NCI-H2227 treated with DMSO at 0.1 percent for 48 hours (cell line): ENCODE measurements around the gene SLC22A16.
"Not testable (repeated sequence)": the region's sequence is repeated elsewhere in the genome, so short reads cannot be mapped to it uniquely, and the experiment has no call there.

Source experiments
- DNase-seq: peaks from one replicate; lab custom pipeline; 2025; lab: John Stamatoyannopoulos, UW

The SLC22A16 gene

DNA sequence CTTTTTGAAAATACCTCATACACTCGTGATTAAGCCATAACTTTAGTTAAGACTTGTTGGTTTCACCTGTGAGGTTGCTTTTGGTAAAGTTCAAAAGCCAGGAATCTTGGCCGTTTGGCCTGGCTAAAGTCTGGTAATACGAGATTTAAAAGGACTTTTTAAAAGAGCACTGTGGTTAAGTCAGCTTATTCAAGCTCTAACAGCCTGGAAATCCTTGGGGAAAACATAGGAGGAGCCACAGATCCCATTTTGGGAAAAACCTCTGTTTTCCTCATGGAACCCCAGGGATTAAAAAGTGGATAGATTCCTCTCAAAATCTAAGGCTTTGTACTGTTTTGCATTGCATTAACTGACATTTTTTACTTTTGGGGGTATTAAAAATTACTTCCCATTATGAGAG is 13.7 kb upstream of the SLC22A16 start:
- DNase-seq: no peak

DNA sequence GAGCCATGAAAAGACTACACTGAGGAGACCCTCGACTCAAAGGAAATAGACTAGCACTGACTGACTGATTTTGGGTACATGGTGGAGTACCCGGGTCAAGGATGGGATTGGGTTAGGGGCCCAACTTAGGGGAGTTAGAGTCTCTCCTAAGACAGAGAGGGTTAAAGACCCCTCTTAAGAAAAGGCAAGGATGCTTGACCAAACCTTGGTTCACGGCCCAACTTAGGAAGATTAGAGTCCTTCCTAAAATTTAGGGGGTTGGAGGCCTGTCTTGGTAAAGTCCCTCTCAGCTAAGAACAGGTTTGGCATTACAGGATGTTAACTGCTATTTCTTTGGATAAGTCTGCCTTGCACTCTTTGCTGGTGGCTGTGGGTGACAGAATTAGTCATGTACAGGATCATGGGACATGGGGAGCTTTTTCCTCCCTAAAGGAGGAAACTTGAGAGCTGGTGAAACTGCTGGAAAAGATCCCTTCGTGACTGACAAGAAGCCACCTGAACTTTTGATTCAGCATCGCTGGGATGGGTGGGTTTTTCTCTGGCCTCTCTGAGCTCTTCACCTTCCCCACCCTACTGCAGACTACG is 12.3 kb upstream of the SLC22A16 start:
- no peak for DNase-seq

DNA sequence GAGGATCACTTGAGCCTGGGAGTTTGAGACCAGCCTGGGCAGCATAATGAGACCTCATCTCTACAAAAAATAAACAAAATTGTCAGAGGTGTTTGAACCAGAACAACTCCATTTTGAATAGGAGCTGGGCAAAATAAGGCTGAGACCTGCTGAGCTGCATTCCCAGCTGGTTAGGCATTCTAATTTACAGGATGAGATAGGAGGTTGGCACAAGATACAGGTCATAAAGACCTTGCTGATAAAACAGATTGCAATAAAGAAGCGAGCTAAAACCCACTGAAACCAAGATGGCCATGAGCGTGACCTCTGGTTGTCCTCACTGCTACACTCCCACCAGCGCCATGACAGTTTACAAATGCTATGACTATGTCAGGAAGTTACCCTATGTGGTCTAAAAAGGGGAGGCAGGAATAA is 11.6 kb upstream of the SLC22A16 start:
- DNase-seq: not testable (repeated sequence)

DNA sequence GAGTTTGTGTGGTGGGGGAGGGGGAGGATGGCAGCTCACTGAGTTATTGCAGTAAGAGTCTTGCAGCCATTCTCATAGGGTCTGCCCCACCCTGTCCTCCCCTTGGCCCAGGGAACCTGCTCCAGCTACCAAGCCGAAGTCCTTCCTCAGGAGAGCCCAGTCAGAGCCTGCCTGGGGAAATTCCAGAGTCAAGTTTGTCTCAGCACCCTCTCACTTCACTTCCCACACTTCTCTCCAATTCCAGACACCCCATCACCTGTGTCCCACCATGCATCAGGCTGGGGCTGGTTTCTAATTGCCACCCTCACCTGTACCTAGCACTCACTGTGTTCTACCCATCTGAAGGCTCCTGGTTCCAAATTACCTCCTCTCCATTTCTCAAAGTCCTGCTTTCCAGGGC is 10.3 kb upstream of the SLC22A16 start:
- no peak for DNase-seq

GRCh38 chr6:110485491-110485890 is 9.1 kb upstream of the SLC22A16 start:
- DNase-seq: no peak

DNA sequence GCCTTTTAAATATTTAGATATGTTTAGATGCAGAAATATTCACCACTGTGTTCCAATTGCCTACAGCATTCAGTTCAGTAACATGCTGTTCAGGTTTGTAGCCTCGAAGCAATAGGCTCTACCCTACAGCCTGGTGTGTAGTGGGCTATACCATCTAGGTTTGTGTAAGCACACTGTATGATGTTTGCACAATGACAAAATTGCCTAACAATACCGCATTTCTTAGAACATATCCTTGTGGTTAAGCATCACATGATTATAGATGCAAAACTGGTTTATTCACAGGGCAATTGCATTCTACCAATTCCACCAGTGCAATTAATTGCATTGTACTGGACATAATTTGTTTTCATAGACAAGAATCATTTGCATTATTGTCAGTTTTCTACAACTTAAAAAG is 7.9 kb upstream of the SLC22A16 start:
- no peak for DNase-seq

- DNase-seq: no peak
These were observed 6.5 kb upstream of the SLC22A16 start for GRCh38 chr6:110482774-110483400.

GRCh38 chr6:110481081-110481480 is 4.7 kb upstream of the SLC22A16 start:
- no peak for DNase-seq

DNA sequence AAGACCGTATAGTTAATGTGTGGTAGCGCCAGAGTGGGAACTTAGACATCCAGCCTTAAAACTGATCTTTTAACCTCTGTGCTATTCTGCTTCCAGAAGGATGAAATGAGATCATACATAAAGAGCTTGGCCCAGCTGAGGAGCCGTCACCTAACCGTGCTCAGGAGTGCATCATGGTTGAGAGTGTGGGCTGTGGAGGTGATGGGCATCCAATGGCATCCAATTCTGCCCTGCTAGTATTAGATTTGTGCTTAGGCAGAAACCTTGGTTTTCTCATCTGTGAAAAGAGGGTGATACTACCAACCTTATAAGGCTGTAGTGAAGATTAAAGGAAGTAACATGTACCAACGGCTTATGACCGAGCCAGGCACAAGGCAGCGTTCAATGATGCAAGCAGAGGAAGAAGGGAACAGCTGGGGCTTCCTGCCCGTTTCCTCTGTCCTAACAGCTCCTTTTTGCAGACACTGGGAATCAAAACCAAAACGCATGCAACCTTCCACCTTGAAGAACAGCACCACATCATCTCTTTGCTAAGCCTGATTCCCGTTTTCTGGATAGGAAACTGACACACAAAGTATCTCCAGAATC is 1.3 kb downstream of the SLC22A16 start:
- DNase-seq: no peak

- DNase-seq: no peak
These were observed 1.9 kb downstream of the SLC22A16 start for GRCh38 chr6:110474500-110474899.

GRCh38 chr6:110472739-110473138 is 3.7 kb downstream of the SLC22A16 start:
- DNase-seq: no peak

- DNase-seq: no peak
These were observed 4.6 kb downstream of the SLC22A16 start for GRCh38 chr6:110471726-110472365.

- no peak for DNase-seq
These were observed 7.7 kb downstream of the SLC22A16 start for GRCh38 chr6:110468731-110469130.

- no peak for DNase-seq
These were observed 8.8 kb downstream of the SLC22A16 start for GRCh38 chr6:110467566-110468140.

GRCh38 chr6:110462884-110463481 is 13.4 kb downstream of the SLC22A16 start:
- no peak for DNase-seq

DNA sequence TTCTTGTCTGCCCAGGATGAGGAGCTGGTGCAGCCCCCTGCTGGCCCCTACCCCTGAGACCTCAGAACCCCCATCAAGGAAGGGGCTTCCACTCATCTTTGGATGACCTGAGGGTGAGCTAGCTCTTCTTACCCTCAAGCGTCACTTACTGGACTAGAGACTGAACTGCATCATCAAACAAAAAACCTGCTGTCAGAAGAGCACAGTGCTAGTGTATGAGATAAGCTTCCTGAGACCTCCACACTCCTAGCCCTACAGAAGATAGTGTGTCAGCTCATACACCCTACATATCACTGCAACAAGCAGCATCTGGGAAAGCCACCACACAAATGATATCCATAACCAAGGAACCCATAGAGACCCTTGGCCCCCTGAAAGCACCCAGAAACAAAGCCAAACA is 15.0 kb downstream of the SLC22A16 start:
- DNase-seq: no peak

DNA sequence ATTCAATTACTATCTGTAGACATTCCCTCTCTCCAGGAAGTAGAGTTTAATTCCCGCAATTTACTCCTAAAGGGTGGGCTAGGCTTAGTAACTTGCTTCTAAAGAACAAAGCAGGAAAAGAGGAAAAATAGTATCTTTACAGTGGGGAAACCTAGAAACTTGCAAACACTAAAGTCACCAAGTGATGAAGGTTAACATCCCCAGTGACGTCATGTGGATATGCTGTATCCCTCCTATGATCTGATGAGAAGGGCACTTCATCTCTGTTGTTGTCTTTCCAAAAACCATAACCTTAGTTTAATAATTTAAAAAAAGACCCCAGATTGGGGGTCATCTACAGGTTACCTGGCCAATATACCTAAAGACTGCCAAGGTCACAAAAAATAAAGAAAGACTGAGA is 17.3 kb downstream of the SLC22A16 start:
- DNase-seq: no peak

DNA sequence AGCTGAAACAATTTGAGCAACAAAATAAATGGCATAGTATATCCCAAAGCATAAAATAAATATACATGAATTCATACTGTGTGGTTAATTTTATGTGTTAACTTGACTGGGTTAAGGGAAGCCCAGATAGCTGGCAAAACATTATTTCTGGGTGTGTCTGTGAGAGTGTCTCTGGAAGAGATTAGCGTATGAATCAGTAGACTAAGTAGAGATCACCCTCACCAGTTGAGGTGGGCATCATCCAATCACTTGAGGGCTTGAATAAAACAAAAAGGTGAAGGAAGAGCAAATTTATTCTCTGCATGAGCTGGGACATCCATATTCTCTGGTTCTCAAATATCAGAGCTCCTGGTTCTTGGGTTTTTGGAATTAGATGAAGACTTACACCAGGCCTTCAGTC is 17.9 kb downstream of the SLC22A16 start:
- DNase-seq: no peak

DNA sequence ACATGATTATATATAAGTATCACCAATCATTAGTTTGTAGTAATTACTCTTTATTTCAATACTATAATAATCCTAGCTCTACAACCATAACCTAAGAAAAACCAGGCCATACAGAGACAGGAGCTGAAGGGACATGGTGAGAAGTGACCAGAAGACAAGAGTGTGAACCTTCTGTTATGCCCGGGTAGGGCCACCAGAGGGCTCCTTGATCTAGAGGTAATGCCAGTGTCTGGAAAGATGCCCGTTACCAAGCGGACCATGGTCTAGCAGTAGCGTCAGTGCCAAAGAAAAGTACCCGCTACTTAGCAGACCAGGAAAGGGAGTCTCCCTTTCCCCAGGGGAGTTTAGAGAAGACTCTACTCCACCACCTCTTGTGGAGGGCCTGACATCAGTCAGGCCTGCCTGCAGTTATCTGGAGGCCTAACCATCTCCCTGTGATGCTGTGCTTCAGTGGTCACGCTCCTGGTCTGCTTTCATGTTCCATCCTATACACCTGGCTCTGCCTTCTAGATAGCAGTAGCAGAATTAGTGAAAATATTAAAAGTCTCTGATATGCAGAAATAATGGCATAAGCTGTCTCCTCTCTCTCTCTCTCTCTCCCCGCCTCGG is 18.7 kb downstream of the SLC22A16 start:
- not testable (repeated sequence) for DNase-seq

DNA sequence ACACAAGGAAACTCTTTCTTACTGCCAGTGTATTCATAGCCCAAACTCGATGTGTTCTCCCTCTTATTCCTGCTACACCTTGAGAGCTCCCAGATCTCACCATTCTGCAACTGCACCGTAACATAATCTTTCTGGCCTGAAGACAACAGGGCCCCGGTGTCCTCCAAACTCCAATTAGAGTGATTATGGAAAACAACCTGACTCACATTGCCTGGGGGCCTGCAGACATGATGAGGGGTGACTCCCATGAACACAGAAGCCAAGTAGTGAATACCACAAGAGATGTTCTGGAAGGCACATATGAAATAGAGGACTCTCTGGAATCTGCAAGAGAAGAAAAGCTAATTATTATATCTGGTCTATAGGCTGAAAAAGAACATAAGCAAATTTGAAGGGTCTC is 19.7 kb downstream of the SLC22A16 start:
- DNase-seq: no peak

GRCh38 chr6:110449541-110449895 is 26.9 kb downstream of the SLC22A16 start:
- DNase-seq: no peak

GRCh38 chr6:110448846-110449540 is 27.4 kb downstream of the SLC22A16 start:
- DNase-seq: no peak
